Ishikawa (cell line): ENCODE data around the gene CDK16.

Experiments used
- CEBPB ChIP-seq: IDR thresholded peaks from 2 replicates; pipeline ENCODE4 v1.6.1; 2012
- CREB1 ChIP-seq: IDR thresholded peaks from 2 replicates; pipeline ENCODE4 v1.6.1; 2012; ENCODE audit warnings: low read depth
- EGR1 ChIP-seq: IDR thresholded peaks from 2 replicates; pipeline ENCODE4 v1.6.1; 2012
- EP300 ChIP-seq: IDR thresholded peaks from 2 replicates; pipeline ENCODE4 v1.6.1; 2012; ENCODE audit warnings: borderline replicate concordance
- FOXM1 ChIP-seq: IDR thresholded peaks from 2 replicates; pipeline ENCODE4 v1.6.1; 2012; ENCODE audit warnings: low read depth, borderline replicate concordance
- NFIC ChIP-seq: IDR thresholded peaks from 2 replicates; pipeline ENCODE4 v1.6.1; 2012
- RAD21 ChIP-seq: IDR thresholded peaks from 2 replicates; pipeline ENCODE4 v1.6.1; 2012; ENCODE audit warnings: low read depth
- TAF1 ChIP-seq: IDR thresholded peaks from 2 replicates; pipeline ENCODE4 v1.6.1; 2012; ENCODE audit warnings: low read depth, mild to moderate bottlenecking
- TCF12 ChIP-seq: IDR thresholded peaks from 2 replicates; pipeline ENCODE4 v1.6.1; 2012; ENCODE audit warnings: low read depth
- TEAD4 ChIP-seq: IDR thresholded peaks from 2 replicates; pipeline ENCODE4 v1.6.1; 2012
- YY1 ChIP-seq: IDR thresholded peaks from 2 replicates; pipeline ENCODE4 v1.6.1; 2012; ENCODE audit warnings: low read depth
- ZBTB7A ChIP-seq: IDR thresholded peaks from 2 replicates; pipeline ENCODE4 v1.6.1; 2012; ENCODE audit warnings: low read depth
- TF ChIP-seq, protein P1 (sequence below): IDR thresholded peaks from 2 replicates; pipeline ENCODE4 v1.6.1; 2012
- TF ChIP-seq, protein P2 (sequence below): IDR thresholded peaks from 2 replicates; pipeline ENCODE4 v1.6.1; 2012; ENCODE audit warnings: low read depth, mild to moderate bottlenecking
- TF ChIP-seq, protein P3 (sequence below): IDR thresholded peaks from 2 replicates; pipeline ENCODE4 v1.6.1; 2012

Gene CDK16

DNA sequence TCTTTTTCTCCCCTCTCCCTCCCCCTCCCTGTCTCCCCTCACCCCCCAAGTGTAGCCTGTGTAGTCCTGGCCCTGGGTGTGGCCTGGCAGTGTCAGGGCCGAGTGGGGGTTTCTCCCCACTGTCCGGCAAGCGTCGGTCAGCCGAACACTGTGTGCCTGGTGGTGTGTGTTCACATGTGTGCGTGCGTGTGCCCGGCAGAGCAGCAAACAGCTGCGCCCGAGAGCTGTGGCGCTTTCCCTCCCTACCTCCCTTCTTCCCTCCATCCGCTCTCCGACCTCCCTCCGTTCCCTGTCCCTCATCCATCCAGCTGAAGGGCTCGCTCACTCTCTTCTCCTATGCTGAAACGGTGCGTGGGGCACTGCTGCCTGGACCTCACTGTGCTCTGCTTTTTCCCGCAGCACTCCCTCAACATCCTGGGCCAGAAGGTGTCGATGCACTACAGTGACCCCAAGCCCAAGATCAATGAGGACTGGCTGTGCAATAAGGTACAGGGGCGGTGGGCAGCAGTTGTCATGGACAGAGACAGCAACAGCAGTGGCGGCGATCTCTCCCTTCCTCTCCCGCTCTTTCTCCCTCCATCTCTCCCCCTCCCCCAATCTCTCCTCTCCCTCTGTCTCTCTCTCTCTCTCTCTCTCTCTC, 42.3 kb upstream of the CDK16 start:
- TF ChIP-seq CREB1: no peak
- TF ChIP-seq FOXM1: no peak
- no peak for TF ChIP-seq NFIC
- TF ChIP-seq TAF1: no peak
- no peak for TF ChIP-seq RAD21
- TF ChIP-seq EGR1: no peak
- TF ChIP-seq TCF12: no peak
- TF ChIP-seq YY1: no peak
- TF ChIP-seq, protein P1, sequence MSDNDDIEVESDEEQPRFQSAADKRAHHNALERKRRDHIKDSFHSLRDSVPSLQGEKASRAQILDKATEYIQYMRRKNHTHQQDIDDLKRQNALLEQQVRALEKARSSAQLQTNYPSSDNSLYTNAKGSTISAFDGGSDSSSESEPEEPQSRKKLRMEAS: no peak
- no peak for TF ChIP-seq CEBPB
- TF ChIP-seq, protein P2, sequence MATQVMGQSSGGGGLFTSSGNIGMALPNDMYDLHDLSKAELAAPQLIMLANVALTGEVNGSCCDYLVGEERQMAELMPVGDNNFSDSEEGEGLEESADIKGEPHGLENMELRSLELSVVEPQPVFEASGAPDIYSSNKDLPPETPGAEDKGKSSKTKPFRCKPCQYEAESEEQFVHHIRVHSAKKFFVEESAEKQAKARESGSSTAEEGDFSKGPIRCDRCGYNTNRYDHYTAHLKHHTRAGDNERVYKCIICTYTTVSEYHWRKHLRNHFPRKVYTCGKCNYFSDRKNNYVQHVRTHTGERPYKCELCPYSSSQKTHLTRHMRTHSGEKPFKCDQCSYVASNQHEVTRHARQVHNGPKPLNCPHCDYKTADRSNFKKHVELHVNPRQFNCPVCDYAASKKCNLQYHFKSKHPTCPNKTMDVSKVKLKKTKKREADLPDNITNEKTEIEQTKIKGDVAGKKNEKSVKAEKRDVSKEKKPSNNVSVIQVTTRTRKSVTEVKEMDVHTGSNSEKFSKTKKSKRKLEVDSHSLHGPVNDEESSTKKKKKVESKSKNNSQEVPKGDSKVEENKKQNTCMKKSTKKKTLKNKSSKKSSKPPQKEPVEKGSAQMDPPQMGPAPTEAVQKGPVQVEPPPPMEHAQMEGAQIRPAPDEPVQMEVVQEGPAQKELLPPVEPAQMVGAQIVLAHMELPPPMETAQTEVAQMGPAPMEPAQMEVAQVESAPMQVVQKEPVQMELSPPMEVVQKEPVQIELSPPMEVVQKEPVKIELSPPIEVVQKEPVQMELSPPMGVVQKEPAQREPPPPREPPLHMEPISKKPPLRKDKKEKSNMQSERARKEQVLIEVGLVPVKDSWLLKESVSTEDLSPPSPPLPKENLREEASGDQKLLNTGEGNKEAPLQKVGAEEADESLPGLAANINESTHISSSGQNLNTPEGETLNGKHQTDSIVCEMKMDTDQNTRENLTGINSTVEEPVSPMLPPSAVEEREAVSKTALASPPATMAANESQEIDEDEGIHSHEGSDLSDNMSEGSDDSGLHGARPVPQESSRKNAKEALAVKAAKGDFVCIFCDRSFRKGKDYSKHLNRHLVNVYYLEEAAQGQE: no peak
- TF ChIP-seq TEAD4: no peak
- no peak for TF ChIP-seq EP300
- TF ChIP-seq, protein P3, sequence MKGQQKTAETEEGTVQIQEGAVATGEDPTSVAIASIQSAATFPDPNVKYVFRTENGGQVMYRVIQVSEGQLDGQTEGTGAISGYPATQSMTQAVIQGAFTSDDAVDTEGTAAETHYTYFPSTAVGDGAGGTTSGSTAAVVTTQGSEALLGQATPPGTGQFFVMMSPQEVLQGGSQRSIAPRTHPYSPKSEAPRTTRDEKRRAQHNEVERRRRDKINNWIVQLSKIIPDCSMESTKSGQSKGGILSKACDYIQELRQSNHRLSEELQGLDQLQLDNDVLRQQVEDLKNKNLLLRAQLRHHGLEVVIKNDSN: no peak
- TF ChIP-seq ZBTB7A: no peak

DNA sequence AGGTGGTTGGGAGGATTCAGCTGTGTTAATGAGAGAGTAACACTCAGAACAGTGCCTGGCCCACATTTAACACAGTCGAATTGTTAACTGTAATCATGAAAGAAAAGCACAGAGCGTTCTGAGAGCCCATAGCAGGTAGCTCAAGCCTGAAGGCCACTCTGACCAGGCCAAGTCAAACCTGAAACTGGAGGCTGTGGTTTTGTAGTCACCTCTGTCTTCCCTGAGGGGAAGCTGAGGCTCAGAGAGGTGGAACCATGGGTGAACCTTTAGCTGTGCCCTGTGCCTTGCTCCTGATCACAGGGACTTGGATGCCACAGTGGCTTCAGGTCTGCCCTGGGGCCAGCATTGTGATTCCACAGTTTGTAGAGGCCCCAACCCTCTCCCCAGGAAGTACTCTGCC, 41.4 kb upstream of the CDK16 start:
- TF ChIP-seq, protein P3: no peak
- no peak for TF ChIP-seq TEAD4

DNA sequence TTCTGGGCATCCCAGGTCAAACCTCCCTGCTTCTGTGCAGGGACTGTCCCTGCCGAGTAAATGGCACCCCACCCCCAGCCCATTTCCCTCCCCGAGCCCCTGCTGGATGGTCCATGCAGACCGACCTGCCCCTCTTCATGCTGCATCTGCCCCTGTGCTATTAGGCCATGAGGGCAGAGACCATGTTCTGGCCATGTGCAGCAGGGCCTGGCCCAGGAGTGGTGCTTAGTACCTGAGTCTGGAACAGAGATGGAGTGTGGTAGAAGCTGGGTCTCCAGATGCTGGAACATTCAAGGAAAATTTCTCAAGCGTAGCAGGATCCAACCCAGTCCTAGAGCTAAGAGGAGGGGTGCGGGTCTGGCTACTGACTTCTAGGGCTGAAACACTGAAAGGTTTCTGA, 40.1 kb upstream of the CDK16 start:
- TF ChIP-seq ZBTB7A: no peak
- TF ChIP-seq, protein P3: no peak
- no peak for TF ChIP-seq CREB1
- TF ChIP-seq, protein P2: no peak
- TF ChIP-seq EP300: no peak
- no peak for TF ChIP-seq TAF1
- TF ChIP-seq, protein P1: no peak
- no peak for TF ChIP-seq CEBPB
- no peak for TF ChIP-seq RAD21
- TF ChIP-seq NFIC: no peak
- TF ChIP-seq YY1: no peak
- no peak for TF ChIP-seq TCF12
- TF ChIP-seq TEAD4: no peak
- no peak for TF ChIP-seq FOXM1
- no peak for TF ChIP-seq EGR1

DNA sequence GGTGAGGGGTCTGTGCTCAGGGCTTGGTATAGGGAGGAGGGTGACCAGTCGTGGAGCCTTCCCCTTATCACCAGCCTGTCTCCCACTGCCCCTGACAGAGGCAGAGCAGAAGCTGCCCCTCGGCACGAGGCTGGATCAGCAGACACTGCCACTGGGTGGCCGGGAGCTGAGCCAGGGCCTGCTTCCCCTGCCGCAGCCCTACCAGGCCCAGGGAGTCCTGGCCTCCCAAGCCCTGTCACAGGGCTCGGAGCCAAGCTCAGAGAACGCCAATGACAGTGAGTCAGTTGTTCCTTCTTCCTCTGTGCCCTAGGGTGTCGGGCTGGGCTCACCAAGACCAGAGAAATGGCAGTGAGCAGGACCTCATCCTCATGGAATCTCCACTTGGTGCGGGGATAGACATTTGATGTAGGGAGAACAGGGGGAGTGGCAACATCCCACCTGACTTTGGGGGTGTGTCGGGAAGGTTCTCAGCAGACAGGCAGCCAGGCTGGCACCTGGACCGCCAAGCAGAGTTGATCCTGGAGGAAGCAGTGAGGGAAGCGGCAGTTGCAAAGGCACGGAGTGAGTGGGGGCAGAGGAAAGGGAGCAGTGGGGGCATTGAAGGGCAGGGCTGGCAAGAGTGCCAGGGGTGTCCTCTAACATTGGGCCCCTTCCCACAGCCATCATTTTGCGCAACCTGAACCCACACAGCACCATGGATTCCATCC, 39.1 kb upstream of the CDK16 start:
- TF ChIP-seq TCF12 (no peak), TEAD4 (no peak), YY1 (no peak), EP300 (no peak), EGR1 (no peak), RAD21 (no peak), NFIC (no peak), FOXM1 (no peak), CREB1 (no peak)
- TF ChIP-seq, protein P3: no peak
- TF ChIP-seq, protein P2: no peak
- TF ChIP-seq, protein P1: no peak
